ENCODE measurements around the gene GABBR2. TPM values are rescaled to one million over a fixed set of nuclear protein-coding genes. Genes with fewer than 3 reads are reported as not detected.

Gene GABBR2
- total RNA-seq, 1 experiment from 2014 or later = 0.23 TPM

DNA sequence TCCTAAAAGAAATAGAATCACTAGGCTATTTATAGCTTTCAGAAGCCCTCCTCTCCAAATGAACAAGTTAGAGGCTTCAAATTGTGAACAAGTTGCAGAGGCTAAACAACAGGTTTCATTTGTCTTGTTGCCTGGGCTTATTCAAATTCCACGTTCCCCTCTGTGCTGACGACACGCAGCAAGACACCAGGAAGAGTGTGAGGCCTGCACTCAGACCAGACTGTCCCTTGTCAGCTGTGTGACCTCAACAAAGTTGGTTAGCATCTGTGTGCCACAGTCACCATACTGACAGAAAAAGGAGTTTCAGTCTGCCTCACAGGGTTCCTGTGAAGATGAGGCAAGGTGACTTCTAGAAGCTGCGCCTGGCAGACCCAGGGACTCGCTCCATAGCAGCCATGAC lies 22.1 kb upstream of the GABBR2 start:
- TF ChIP-seq, protein P1, sequence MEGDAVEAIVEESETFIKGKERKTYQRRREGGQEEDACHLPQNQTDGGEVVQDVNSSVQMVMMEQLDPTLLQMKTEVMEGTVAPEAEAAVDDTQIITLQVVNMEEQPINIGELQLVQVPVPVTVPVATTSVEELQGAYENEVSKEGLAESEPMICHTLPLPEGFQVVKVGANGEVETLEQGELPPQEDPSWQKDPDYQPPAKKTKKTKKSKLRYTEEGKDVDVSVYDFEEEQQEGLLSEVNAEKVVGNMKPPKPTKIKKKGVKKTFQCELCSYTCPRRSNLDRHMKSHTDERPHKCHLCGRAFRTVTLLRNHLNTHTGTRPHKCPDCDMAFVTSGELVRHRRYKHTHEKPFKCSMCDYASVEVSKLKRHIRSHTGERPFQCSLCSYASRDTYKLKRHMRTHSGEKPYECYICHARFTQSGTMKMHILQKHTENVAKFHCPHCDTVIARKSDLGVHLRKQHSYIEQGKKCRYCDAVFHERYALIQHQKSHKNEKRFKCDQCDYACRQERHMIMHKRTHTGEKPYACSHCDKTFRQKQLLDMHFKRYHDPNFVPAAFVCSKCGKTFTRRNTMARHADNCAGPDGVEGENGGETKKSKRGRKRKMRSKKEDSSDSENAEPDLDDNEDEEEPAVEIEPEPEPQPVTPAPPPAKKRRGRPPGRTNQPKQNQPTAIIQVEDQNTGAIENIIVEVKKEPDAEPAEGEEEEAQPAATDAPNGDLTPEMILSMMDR (IDR thresholded peaks at IDR 0.05; ENCODE audit: insufficient read depth in 1 of 2, low read depth in 1 of 2, low read length in 1 of 2, severe bottlenecking in 1 of 2, unreplicated experiment in 1 of 2) = no peak
- DNase-seq = peak in 1 of 2 experiments; percentile 7
- 0 out of 2 replicates have a peak, but pooled peaks cover 1% of the 10 kb centered on the region for H3K36me3 ChIP-seq (ENCODE audit: control insufficient read depth, insufficient read depth, low read length)
- Mint-ChIP-seq H3K4me3 (ENCODE audit: unreplicated experiment) (no peak overlapping the region), H3K36me3 (ENCODE audit: insufficient read depth, unreplicated experiment) (no peaks in the 10 kb centered on the region), H3K4me1 (ENCODE audit: low read depth, unreplicated experiment) (no peaks in the 10 kb centered on the region), H3K9me3 (ENCODE audit: unreplicated experiment) (no peaks in the 10 kb centered on the region), H3K27ac (ENCODE audit: unreplicated experiment) (no peak overlapping the region), H3K27me3 (ENCODE audit: insufficient read depth, unreplicated experiment) (no peaks in the 10 kb centered on the region)
- no peaks in the 10 kb centered on the region for H3K4me1 ChIP-seq
- H3K4me3 ChIP-seq (ENCODE audit: low read depth, low read length) = no peak overlapping the region
- no peaks in the 10 kb centered on the region for H3K27me3 ChIP-seq (replicated peaks; ENCODE audit: control insufficient read depth, insufficient read depth, low read length)
- no peaks in the 10 kb centered on the region for H3K9me3 ChIP-seq
- no TSS peak for BruUV-seq (replicated peaks)
- POLR2A ChIA-PET = no interaction called here
- CTCF ChIA-PET = no interaction called here
- intact Hi-C loops (cut with micrococcal nuclease; ENCODE audit: unreplicated experiment) = no loop called here

DNA sequence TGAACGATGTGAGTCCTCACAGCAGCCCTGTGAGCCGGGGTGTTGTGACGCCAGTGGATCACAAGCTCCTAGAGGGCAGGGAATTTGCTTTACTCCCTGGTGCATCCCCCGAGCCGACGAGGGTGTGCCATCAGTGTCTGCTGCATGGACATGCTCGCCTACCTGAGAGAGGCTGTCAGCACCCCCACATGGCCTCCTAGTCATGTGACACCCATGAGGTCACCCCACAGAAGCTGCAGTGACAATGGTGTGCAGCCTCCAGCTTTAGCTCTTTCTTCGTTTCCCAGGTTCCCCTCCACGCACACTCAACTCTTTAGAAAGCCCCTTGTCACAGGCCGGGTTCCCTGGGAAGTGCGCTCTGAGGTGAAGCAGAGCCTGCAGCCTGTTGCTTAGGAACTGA lies 19.8 kb upstream of the GABBR2 start:
- no peaks in the 10 kb centered on the region for H3K9me3 Mint-ChIP-seq (ENCODE audit: unreplicated experiment)
- peaks cover 5% of the 10 kb centered on the region for H3K27me3 Mint-ChIP-seq (ENCODE audit: insufficient read depth, unreplicated experiment)
- BruUV-seq (replicated peaks) = no TSS peak
- no peak overlapping the region for H3K27ac Mint-ChIP-seq (ENCODE audit: unreplicated experiment)
- no peaks in the 10 kb centered on the region for H3K4me1 Mint-ChIP-seq (ENCODE audit: low read depth, unreplicated experiment)
- H3K4me3 Mint-ChIP-seq (ENCODE audit: unreplicated experiment) = no peak overlapping the region
- Histone ChIP-seq H3K9me3 (no peaks in the 10 kb centered on the region), H3K36me3 (ENCODE audit: control insufficient read depth, insufficient read depth, low read length) (no peaks in the 10 kb centered on the region), H3K4me1 (no peaks in the 10 kb centered on the region), H3K4me3 (ENCODE audit: low read depth, low read length) (no peak overlapping the region), H3K27me3 (replicated peaks; ENCODE audit: control insufficient read depth, insufficient read depth, low read length) (no peaks in the 10 kb centered on the region)
- CTCF ChIA-PET = no interaction called here
- TF ChIP-seq, protein P1 (IDR thresholded peaks at IDR 0.05; ENCODE audit: insufficient read depth in 1 of 2, low read depth in 1 of 2, low read length in 1 of 2, severe bottlenecking in 1 of 2, unreplicated experiment in 1 of 2) = no peak
- no peaks in the 10 kb centered on the region for H3K36me3 Mint-ChIP-seq (ENCODE audit: insufficient read depth, unreplicated experiment)
- peak in 1 of 2 experiments; percentile 25 for DNase-seq
- intact Hi-C loops (cut with micrococcal nuclease; ENCODE audit: unreplicated experiment) = no loop called here
- POLR2A ChIA-PET = no interaction called here

DNA sequence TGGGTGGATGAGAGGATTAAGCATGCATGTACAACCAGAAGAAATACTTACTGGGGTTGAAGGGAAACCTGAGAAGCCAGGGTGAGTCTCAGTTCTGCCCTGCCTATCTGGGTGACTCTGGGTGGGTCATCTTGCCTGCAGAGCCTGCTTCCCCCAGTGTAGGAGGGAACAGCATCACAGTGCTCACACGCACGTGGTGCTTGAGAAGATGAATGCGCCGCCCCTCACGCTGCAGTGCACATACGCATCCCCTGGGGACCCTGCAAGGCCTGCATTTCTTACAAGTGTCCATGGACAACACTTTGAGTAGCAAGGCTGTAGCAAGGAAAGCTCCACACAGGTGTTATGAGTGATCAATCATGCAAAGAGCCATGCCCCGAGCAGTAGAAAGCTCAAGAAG lies 18.7 kb upstream of the GABBR2 start:
- Histone ChIP-seq H3K4me1 (no peaks in the 10 kb centered on the region), H3K9me3 (no peaks in the 10 kb centered on the region), H3K36me3 (ENCODE audit: control insufficient read depth, insufficient read depth, low read length) (no peaks in the 10 kb centered on the region), H3K4me3 (ENCODE audit: low read depth, low read length) (no peak overlapping the region), H3K27me3 (replicated peaks; ENCODE audit: control insufficient read depth, insufficient read depth, low read length) (no peaks in the 10 kb centered on the region)
- ChIA-PET POLR2A (no interaction called here), CTCF (no interaction called here)
- no peaks in the 10 kb centered on the region for H3K36me3 Mint-ChIP-seq (ENCODE audit: insufficient read depth, unreplicated experiment)
- TF ChIP-seq, protein P1 (IDR thresholded peaks at IDR 0.05; ENCODE audit: insufficient read depth in 1 of 2, low read depth in 1 of 2, low read length in 1 of 2, severe bottlenecking in 1 of 2, unreplicated experiment in 1 of 2) = no peak
- intact Hi-C loops (cut with micrococcal nuclease; ENCODE audit: unreplicated experiment) = no loop called here
- no peaks in the 10 kb centered on the region for H3K4me1 Mint-ChIP-seq (ENCODE audit: low read depth, unreplicated experiment)
- no TSS peak for BruUV-seq (replicated peaks)
- no peak overlapping the region for H3K4me3 Mint-ChIP-seq (ENCODE audit: unreplicated experiment)
- H3K27me3 Mint-ChIP-seq (ENCODE audit: insufficient read depth, unreplicated experiment) = peaks cover 5% of the 10 kb centered on the region
- no peak overlapping the region for H3K27ac Mint-ChIP-seq (ENCODE audit: unreplicated experiment)
- H3K9me3 Mint-ChIP-seq (ENCODE audit: unreplicated experiment) = no peaks in the 10 kb centered on the region
- DNase-seq = peak in 1 of 2 experiments; percentile 28

All from Caco-2 (cell line).